ENCODE data around the gene PELI1.
"Not testable (repeated sequence)": the region's sequence is repeated elsewhere in the genome, so short reads cannot be mapped to it uniquely, and the experiment has no call there.

The PELI1 gene

GRCh38 chr2:64114912-64115277 lies 29.3 kb downstream of the PELI1 start:
- H3K27me3 ChIP-seq (ENCODE audit: control insufficient read depth, insufficient read depth, low read length) = no peaks in the 10 kb centered on the region
- no peak overlapping the region for H3K27ac ChIP-seq (ENCODE audit: low read depth, low read length)
- H3K9ac ChIP-seq (ENCODE audit: low read length) = no peak overlapping the region
- no peak overlapping the region for H3K4me3 ChIP-seq (ENCODE audit: low read length)
- H3K36me3 ChIP-seq (ENCODE audit: control insufficient read depth, insufficient read depth, low read length) = no peaks in the 10 kb centered on the region
- H3K4me1 ChIP-seq (ENCODE audit: control insufficient read depth, insufficient read depth, low read length) = peaks cover 18% of the 10 kb centered on the region

- Histone ChIP-seq H3K4me3 (ENCODE audit: low read length) (no peak overlapping the region), H3K36me3 (ENCODE audit: control insufficient read depth, insufficient read depth, low read length) (no peaks in the 10 kb centered on the region), H3K9ac (ENCODE audit: low read length) (no peak overlapping the region), H3K27ac (ENCODE audit: low read depth, low read length) (no peak overlapping the region), H3K4me1 (ENCODE audit: control insufficient read depth, insufficient read depth, low read length) (peaks cover 14% of the 10 kb centered on the region), H3K27me3 (ENCODE audit: control insufficient read depth, insufficient read depth, low read length) (no peaks in the 10 kb centered on the region)
These were observed 29.9 kb downstream of the PELI1 start for GRCh38 chr2:64114063-64114911.

- Histone ChIP-seq H3K4me1 (ENCODE audit: control insufficient read depth, insufficient read depth, low read length) (peaks cover 20% of the 10 kb centered on the region), H3K27ac (ENCODE audit: low read depth, low read length) (no peak overlapping the region), H3K27me3 (ENCODE audit: control insufficient read depth, insufficient read depth, low read length) (no peaks in the 10 kb centered on the region), H3K9ac (ENCODE audit: low read length) (no peak overlapping the region), H3K36me3 (ENCODE audit: control insufficient read depth, insufficient read depth, low read length) (peaks cover 4% of the 10 kb centered on the region), H3K4me3 (ENCODE audit: low read length) (no peak overlapping the region)
These were observed 32.2 kb downstream of the PELI1 start for GRCh38 chr2:64112016-64112415.

- Histone ChIP-seq H3K27me3 (ENCODE audit: control insufficient read depth, insufficient read depth, low read length) (no peaks in the 10 kb centered on the region), H3K4me1 (ENCODE audit: control insufficient read depth, insufficient read depth, low read length) (peaks cover 17% of the 10 kb centered on the region), H3K9ac (ENCODE audit: low read length) (no peak overlapping the region), H3K36me3 (ENCODE audit: control insufficient read depth, insufficient read depth, low read length) (peaks cover 4% of the 10 kb centered on the region), H3K4me3 (ENCODE audit: low read length) (no peak overlapping the region), H3K27ac (ENCODE audit: low read depth, low read length) (no peak overlapping the region)
These were observed 32.8 kb downstream of the PELI1 start for GRCh38 chr2:64111426-64111825.

- no peak overlapping the region for H3K27ac ChIP-seq (ENCODE audit: low read depth, low read length)
- H3K4me1 ChIP-seq (ENCODE audit: control insufficient read depth, insufficient read depth, low read length) = peaks cover 15% of the 10 kb centered on the region
- H3K4me3 ChIP-seq (ENCODE audit: low read length) = no peak overlapping the region
- no peaks in the 10 kb centered on the region for H3K27me3 ChIP-seq (ENCODE audit: control insufficient read depth, insufficient read depth, low read length)
- peaks cover 4% of the 10 kb centered on the region for H3K36me3 ChIP-seq (ENCODE audit: control insufficient read depth, insufficient read depth, low read length)
- no peak overlapping the region for H3K9ac ChIP-seq (ENCODE audit: low read length)
These were observed 35.5 kb downstream of the PELI1 start for GRCh38 chr2:64108666-64109241.

GRCh38 chr2:64106481-64106880 lies 37.7 kb downstream of the PELI1 start:
- no peak overlapping the region for H3K27ac ChIP-seq (ENCODE audit: low read depth, low read length)
- H3K4me3 ChIP-seq (ENCODE audit: low read length) = no peak overlapping the region
- no peaks in the 10 kb centered on the region for H3K27me3 ChIP-seq (ENCODE audit: control insufficient read depth, insufficient read depth, low read length)
- peaks cover 4% of the 10 kb centered on the region for H3K36me3 ChIP-seq (ENCODE audit: control insufficient read depth, insufficient read depth, low read length)
- no peak overlapping the region for H3K9ac ChIP-seq (ENCODE audit: low read length)
- peaks cover 15% of the 10 kb centered on the region for H3K4me1 ChIP-seq (ENCODE audit: control insufficient read depth, insufficient read depth, low read length)

- no peak overlapping the region for H3K27ac ChIP-seq (ENCODE audit: low read depth, low read length)
- H3K27me3 ChIP-seq (ENCODE audit: control insufficient read depth, insufficient read depth, low read length) = no peaks in the 10 kb centered on the region
- H3K4me3 ChIP-seq (ENCODE audit: low read length) = no peak overlapping the region
- H3K4me1 ChIP-seq (ENCODE audit: control insufficient read depth, insufficient read depth, low read length) = peaks cover 15% of the 10 kb centered on the region
- no peak overlapping the region for H3K9ac ChIP-seq (ENCODE audit: low read length)
- peaks cover 4% of the 10 kb centered on the region for H3K36me3 ChIP-seq (ENCODE audit: control insufficient read depth, insufficient read depth, low read length)
These were observed 38.4 kb downstream of the PELI1 start for GRCh38 chr2:64105670-64106461.

GRCh38 chr2:64104933-64105332 lies 39.3 kb downstream of the PELI1 start:
- Histone ChIP-seq H3K4me3 (ENCODE audit: low read length) (no peak overlapping the region), H3K9ac (ENCODE audit: low read length) (no peak overlapping the region), H3K27ac (ENCODE audit: low read depth, low read length) (no peak overlapping the region), H3K36me3 (ENCODE audit: control insufficient read depth, insufficient read depth, low read length) (peaks cover 4% of the 10 kb centered on the region), H3K4me1 (ENCODE audit: control insufficient read depth, insufficient read depth, low read length) (peaks cover 15% of the 10 kb centered on the region), H3K27me3 (ENCODE audit: control insufficient read depth, insufficient read depth, low read length) (no peaks in the 10 kb centered on the region)

GRCh38 chr2:64102736-64103135 lies 41.5 kb downstream of the PELI1 start:
- not testable (repeated sequence) for H3K36me3 ChIP-seq (ENCODE audit: control insufficient read depth, insufficient read depth, low read length); H3K4me3 ChIP-seq (ENCODE audit: low read length); H3K27ac ChIP-seq (ENCODE audit: low read depth, low read length); H3K27me3 ChIP-seq (ENCODE audit: control insufficient read depth, insufficient read depth, low read length); H3K4me1 ChIP-seq (ENCODE audit: control insufficient read depth, insufficient read depth, low read length); H3K9ac ChIP-seq (ENCODE audit: low read length)

GRCh38 chr2:64101141-64101591 lies 43.1 kb downstream of the PELI1 start:
- no peak overlapping the region for H3K27ac ChIP-seq (ENCODE audit: low read depth, low read length)
- peaks cover 7% of the 10 kb centered on the region for H3K36me3 ChIP-seq (ENCODE audit: control insufficient read depth, insufficient read depth, low read length)
- peaks cover 9% of the 10 kb centered on the region for H3K4me1 ChIP-seq (ENCODE audit: control insufficient read depth, insufficient read depth, low read length)
- no peak overlapping the region for H3K9ac ChIP-seq (ENCODE audit: low read length)
- no peaks in the 10 kb centered on the region for H3K27me3 ChIP-seq (ENCODE audit: control insufficient read depth, insufficient read depth, low read length)
- H3K4me3 ChIP-seq (ENCODE audit: low read length) = no peak overlapping the region

- not testable (repeated sequence) for H3K4me1 ChIP-seq (ENCODE audit: control insufficient read depth, insufficient read depth, low read length); H3K27ac ChIP-seq (ENCODE audit: low read depth, low read length); H3K27me3 ChIP-seq (ENCODE audit: control insufficient read depth, insufficient read depth, low read length); H3K4me3 ChIP-seq (ENCODE audit: low read length); H3K9ac ChIP-seq (ENCODE audit: low read length)
- H3K36me3 ChIP-seq (ENCODE audit: control insufficient read depth, insufficient read depth, low read length) = peaks cover 12% of the 10 kb centered on the region
These were observed 43.6 kb downstream of the PELI1 start for GRCh38 chr2:64100584-64100983.

GRCh38 chr2:64094663-64095382 lies 49.4 kb downstream of the PELI1 start:
- no peak overlapping the region for H3K27ac ChIP-seq (ENCODE audit: low read depth, low read length)
- no peaks in the 10 kb centered on the region for H3K27me3 ChIP-seq (ENCODE audit: control insufficient read depth, insufficient read depth, low read length)
- H3K9ac ChIP-seq (ENCODE audit: low read length) = no peak overlapping the region
- H3K36me3 ChIP-seq (ENCODE audit: control insufficient read depth, insufficient read depth, low read length) = peaks cover 18% of the 10 kb centered on the region
- no peak overlapping the region for H3K4me3 ChIP-seq (ENCODE audit: low read length)
- H3K4me1 ChIP-seq (ENCODE audit: control insufficient read depth, insufficient read depth, low read length) = no peaks in the 10 kb centered on the region

Data from rectal smooth muscle tissue (tissue), 1 donor.